Upper lobe of right lung (tissue), 1 donor: ENCODE data around the gene SIM2. TPM values are rescaled to one million over a fixed set of nuclear protein-coding genes. Genes with fewer than 3 reads are reported as not detected.

ENCODE experiments used
- ATAC-seq: fragments of 200-7000 bp; cut with Tn5 transposase; one replicate; pipeline ENCODE4 v1.9.1; 2020; ENCODE audit warnings: mild to moderate bottlenecking, moderate library complexity
- DNase-seq: peaks from one replicate; pipeline ENCODE4 v3.0.0-alpha.2; 2020
- H3K27ac ChIP-seq: fragments of 200-600 bp; one replicate; pipeline ENCODE4 v1.8.0; 2022
- H3K27me3 ChIP-seq: fragments of 200-600 bp; one replicate; pipeline ENCODE4 v1.8.0; 2022; ENCODE audit warnings: mild to moderate bottlenecking
- H3K36me3 ChIP-seq: fragments of 200-600 bp; one replicate; pipeline ENCODE4 v1.8.0; 2022
- H3K4me1 ChIP-seq: fragments of 200-600 bp; one replicate; pipeline ENCODE4 v1.8.0; 2022
- H3K4me3 ChIP-seq: fragments of 200-600 bp; one replicate; pipeline ENCODE4 v1.8.0; 2022; ENCODE audit warnings: mild to moderate bottlenecking
- H3K9me3 ChIP-seq: fragments of 200-600 bp; one replicate; pipeline ENCODE4 v1.8.0; 2022
- intact Hi-C: fragments of 100-400 bp; cut with DNase I; formaldehyde crosslinking; loops from one replicate; pipeline ENCODE4 v1.11.0; 2022
- total RNA-seq: library from RNA; stranded (reverse); fragmentation: NEBNext Ultra II Directional; extraction: Animal tissue kit (Norgen Biotek cat#: 25700); gene quantifications from one replicate; pipeline ENCODE4 v1.2.1, GENCODE V29; 2021
- TF ChIP-seq, protein P1 (sequence below): fragments of 200-600 bp; IDR thresholded peaks from one replicate; pipeline ENCODE4 v1.8.0; 2022; ENCODE audit warnings: antibody characterized with exemption
- donor health status: DM: no; HTN: yes; CAD: no; lungs with severe emphysema.

Gene SIM2
- total RNA-seq, 1 donor from 2014 or later: not detected

DNA sequence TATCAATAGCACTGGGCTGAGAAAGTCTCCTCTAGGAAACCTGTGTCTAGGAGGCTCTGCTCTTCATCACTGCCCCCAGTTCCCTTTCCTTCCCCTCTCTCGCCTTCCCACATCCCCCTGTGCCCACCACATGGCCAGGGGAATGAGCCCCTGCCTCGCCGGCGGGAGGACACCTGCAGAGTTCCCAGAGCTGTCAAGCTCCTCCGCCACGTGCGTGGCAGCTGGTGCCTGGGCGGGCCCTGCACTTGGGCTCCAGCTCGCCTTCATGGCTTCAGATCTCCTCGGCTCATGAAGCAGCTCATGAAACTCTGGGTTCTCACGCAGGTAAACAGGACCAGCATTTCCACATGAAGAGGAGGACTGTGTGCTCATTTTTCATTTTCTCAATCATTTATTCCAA is 62.8 kb downstream of the SIM2 start:
- no peak for ATAC-seq
- DNase-seq: no peak
- H3K36me3 ChIP-seq: no peaks in the 10 kb centered on the region

GRCh38 chr21:36762642-36763041 is 63.7 kb downstream of the SIM2 start:
- DNase-seq: no peak
- intact Hi-C loops: no loop called here

More for the DNA sequence above, 62.8 kb downstream of the SIM2 start:
- Histone ChIP-seq H3K4me1 (no peaks in the 10 kb centered on the region), H3K4me3 (no peak overlapping the region), H3K27ac (no peak overlapping the region), H3K27me3 (no peaks in the 10 kb centered on the region), H3K9me3 (no peaks in the 10 kb centered on the region)
- intact Hi-C loops: no loop called here
- TF ChIP-seq, protein P1, sequence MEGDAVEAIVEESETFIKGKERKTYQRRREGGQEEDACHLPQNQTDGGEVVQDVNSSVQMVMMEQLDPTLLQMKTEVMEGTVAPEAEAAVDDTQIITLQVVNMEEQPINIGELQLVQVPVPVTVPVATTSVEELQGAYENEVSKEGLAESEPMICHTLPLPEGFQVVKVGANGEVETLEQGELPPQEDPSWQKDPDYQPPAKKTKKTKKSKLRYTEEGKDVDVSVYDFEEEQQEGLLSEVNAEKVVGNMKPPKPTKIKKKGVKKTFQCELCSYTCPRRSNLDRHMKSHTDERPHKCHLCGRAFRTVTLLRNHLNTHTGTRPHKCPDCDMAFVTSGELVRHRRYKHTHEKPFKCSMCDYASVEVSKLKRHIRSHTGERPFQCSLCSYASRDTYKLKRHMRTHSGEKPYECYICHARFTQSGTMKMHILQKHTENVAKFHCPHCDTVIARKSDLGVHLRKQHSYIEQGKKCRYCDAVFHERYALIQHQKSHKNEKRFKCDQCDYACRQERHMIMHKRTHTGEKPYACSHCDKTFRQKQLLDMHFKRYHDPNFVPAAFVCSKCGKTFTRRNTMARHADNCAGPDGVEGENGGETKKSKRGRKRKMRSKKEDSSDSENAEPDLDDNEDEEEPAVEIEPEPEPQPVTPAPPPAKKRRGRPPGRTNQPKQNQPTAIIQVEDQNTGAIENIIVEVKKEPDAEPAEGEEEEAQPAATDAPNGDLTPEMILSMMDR: no peak

GRCh38 chr21:36763305-36763704 is 64.4 kb downstream of the SIM2 start:
- intact Hi-C loops: no loop called here
- Histone ChIP-seq H3K4me3 (no peak overlapping the region), H3K36me3 (no peaks in the 10 kb centered on the region)

More at GRCh38 chr21:36762642-36763041, 63.7 kb downstream of the SIM2 start:
- Histone ChIP-seq H3K9me3 (no peaks in the 10 kb centered on the region), H3K27ac (no peak overlapping the region), H3K27me3 (no peaks in the 10 kb centered on the region), H3K4me1 (no peaks in the 10 kb centered on the region), H3K36me3 (no peaks in the 10 kb centered on the region), H3K4me3 (no peak overlapping the region)
- TF ChIP-seq, protein P1: no peak
- ATAC-seq: no peak

DNA sequence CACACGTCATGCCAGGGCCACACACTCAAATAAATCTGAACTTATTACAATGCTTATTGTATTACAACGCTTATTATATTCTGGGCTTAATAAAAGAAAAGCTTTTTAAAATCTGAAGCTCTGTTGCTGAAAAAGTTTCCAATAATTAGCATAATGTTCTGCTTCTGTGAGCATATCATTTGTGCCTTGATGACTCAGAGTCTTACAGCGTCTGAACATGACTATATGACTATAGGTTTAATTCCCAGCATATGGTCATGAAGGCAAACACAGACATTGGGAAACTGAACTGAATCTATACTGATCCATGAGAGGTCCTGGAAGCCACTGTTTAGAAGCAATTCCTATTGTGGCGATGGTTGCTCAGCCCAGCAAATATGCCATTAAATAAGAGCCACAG is 66.3 kb downstream of the SIM2 start:
- no peak for DNase-seq
- no peaks in the 10 kb centered on the region for H3K9me3 ChIP-seq
- intact Hi-C loops: no loop called here
- TF ChIP-seq, protein P1: no peak
- no peaks in the 10 kb centered on the region for H3K36me3 ChIP-seq
- ATAC-seq: no peak
- H3K4me3 ChIP-seq: no peak overlapping the region
- no peaks in the 10 kb centered on the region for H3K4me1 ChIP-seq
- no peaks in the 10 kb centered on the region for H3K27me3 ChIP-seq
- H3K27ac ChIP-seq: no peak overlapping the region

More at GRCh38 chr21:36763305-36763704, 64.4 kb downstream of the SIM2 start:
- Histone ChIP-seq H3K9me3 (no peaks in the 10 kb centered on the region), H3K27me3 (no peaks in the 10 kb centered on the region), H3K27ac (no peak overlapping the region), H3K4me1 (no peaks in the 10 kb centered on the region)
- DNase-seq: no peak
- TF ChIP-seq, protein P1: no peak
- ATAC-seq: no peak

DNA sequence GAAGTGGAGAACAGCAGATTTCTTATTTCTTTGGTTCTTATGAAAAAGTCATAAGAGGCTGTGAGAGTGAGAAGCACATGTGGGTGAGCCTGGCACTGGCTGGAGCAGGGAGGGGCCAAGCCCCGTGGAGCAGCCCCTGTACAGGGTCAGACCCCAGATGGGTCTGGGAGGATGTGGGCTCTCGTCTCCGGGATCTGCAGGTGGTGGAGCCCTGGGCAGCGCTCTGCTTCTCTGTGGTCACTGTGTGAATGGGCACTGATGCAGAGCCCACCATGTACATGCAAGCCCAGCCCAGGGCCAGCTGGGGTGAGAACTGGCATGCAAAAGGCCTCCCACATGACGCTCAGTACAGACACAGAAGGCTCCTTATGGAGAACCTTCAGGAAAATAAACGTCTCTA is 67.6 kb downstream of the SIM2 start:
- TF ChIP-seq, protein P1: no peak
- Histone ChIP-seq H3K36me3 (no peaks in the 10 kb centered on the region), H3K4me3 (no peak overlapping the region), H3K4me1 (no peaks in the 10 kb centered on the region), H3K27ac (no peak overlapping the region), H3K9me3 (no peaks in the 10 kb centered on the region), H3K27me3 (no peaks in the 10 kb centered on the region)
- no peak for ATAC-seq
- intact Hi-C loops: no loop called here
- no peak for DNase-seq

DNA sequence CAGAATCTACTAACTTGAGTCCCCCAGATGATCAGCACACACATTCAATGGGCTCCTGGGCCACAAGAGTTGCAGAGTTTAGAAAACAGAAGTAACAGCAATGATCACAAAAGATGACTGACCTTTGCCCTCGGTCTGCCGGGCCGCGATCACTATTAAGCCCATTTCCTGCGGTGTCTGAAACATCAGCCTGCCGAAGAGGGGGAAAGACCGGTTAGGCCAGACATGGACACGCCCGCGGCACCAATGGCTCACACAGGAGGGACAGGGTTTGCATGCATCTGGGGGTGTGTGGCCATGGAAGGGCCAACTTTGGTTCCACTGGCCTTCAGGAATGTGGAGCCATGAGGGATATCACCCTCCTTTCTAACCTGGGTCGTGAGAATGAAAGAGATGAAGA is 68.2 kb downstream of the SIM2 start:
- DNase-seq (no peak), ATAC-seq (no peak)
- H3K27me3 ChIP-seq: no peaks in the 10 kb centered on the region
- H3K4me1 ChIP-seq: no peaks in the 10 kb centered on the region
- H3K36me3 ChIP-seq: no peaks in the 10 kb centered on the region
- TF ChIP-seq, protein P1: no peak
- no peaks in the 10 kb centered on the region for H3K9me3 ChIP-seq
- H3K4me3 ChIP-seq: no peak overlapping the region
- H3K27ac ChIP-seq: no peak overlapping the region
- intact Hi-C loops: no loop called here
